Glomerular endothelial cell (primary cell): ENCODE measurements around the gene PTMA. TPM values are rescaled to one million over a fixed set of nuclear protein-coding genes. Genes with fewer than 3 reads are reported as not detected.
"Not testable (repeated sequence)": the region's sequence is repeated elsewhere in the genome, so short reads cannot be mapped to it uniquely, and the experiment has no call there.

ENCODE experiments used
- DNase-seq: peaks from one replicate; pipeline ENCODE4 v3.0.0-alpha.2; 2011; ENCODE audit warnings: low read depth, low spot score; ENCODE audit errors: extremely low read depth
- total RNA-seq: library from RNA; depleted of rRNA; stranded (reverse); fragments of >200 nt; gene quantifications from 2 replicates; pipeline ENCODE4 v1.2.3, GENCODE V29; 2015

Gene PTMA
- total RNA-seq, 1 donor from 2014 or later: 859 TPM

DNA sequence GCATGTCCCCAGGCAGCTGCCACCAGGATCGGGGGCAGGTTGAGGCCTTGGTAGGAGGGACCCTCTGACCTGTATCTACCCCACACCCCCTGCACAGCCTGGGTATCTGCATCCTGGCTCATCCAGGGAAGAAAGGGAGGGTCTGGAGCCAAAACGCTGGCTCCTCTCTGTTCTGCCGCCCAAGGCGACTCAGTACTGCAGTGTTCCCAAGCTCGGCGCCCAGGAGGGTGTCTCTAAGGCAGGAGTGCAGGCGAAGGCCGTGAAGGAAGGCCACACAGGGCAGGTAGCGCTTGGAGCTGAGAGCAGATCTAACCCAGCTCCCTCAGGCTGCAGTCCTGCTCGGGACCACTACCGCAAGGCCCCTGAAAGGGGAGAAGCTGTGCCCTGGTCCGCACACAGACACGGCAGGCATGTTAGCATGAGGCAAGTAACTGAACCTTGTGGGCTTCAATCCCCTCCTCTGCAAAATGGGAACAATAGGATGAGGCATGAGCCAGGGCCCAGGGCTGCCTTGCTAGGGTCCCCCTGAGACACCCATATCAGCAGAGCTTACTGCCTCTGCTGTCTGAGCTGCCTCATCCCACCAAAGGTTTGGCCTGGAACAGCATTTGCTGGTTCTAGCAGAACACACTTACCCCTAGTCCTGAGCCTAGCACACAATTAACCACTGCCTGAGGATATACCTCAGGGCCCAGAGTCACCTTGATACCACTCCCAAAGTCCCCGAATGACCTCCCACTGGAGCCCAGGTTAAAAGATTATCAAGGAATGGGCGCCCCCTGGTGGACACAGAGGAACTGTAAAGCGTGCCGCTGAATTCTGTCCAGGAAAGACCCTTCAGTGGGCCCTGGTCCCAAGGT lies 6.5 kb downstream of the PTMA start:
- DNase-seq: no peak

DNA sequence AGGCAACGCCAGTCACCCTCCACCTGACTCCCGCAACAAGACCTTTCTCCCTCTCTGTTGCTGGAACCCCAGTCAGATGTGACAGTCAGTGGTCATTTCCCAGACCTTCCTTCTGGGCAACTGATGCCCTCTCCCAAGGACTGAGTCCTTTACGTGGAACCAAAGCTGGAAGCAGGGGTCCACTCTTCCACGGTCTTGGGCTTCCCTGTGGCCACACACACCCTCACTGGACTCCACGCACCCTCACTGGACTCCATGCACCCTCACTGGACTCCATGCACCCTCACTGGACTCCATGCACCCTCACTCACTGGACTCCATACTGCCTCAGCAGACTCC lies 7.1 kb downstream of the PTMA start:
- no peak for DNase-seq

DNA sequence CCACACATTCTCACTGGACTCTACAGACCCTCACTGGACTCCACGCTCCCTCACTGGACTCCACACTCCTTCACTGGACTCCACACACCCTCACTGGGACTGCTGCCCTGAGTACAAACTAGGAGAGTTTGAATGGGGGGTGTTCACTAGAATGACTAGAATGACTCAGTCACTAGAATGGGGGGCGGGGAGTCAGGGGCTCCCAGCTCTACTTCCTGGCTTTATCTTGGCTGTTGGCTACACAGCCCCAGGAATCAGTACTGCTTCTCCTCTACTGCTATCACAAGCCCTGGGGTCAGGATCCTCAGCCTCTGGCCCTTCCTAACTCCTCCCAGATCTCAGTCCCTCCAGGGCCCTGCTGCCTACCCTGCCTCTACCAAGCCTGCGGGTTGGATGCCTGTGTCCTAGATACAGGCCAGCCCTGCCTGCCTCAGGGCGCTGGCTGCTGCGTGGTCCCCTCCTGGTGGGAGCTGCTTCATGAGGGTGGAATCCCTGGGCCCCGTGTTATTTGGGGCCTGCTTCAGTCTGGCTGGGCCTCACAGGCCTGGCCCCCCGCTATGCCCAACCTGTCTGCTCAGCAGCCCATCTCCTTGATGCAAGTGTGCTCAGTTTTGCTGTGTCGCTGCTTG lies 7.8 kb downstream of the PTMA start:
- DNase-seq: no peak

DNA sequence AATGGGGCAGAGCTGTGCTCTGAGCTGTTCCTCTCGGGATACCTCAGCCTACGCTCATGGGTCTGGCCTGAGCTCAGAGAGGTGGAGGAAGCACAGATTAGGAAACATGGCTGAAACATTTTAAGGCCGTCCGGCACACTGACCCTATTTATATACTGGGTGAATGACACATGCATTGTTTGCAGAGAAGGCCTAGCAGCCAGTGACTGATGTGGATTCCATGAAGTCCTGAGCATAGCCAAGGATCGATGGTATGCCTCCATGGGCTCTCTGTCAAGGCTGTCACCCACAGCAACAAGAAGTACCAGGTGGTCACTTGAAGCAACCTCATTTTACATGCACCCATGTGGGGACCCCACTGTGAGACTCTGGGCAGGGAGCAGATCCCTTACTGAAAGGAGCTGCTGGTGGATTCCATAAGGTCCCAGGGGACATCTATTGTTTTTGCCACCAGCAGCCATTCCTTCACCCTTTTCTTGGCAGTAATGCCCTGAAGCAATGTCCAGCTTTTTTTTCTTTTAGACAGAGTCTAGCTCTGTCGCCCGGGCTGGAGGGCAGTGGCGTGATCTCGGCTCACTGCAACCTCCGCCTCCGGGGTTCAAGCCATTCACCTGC lies 8.4 kb downstream of the PTMA start:
- DNase-seq: no peak

DNA sequence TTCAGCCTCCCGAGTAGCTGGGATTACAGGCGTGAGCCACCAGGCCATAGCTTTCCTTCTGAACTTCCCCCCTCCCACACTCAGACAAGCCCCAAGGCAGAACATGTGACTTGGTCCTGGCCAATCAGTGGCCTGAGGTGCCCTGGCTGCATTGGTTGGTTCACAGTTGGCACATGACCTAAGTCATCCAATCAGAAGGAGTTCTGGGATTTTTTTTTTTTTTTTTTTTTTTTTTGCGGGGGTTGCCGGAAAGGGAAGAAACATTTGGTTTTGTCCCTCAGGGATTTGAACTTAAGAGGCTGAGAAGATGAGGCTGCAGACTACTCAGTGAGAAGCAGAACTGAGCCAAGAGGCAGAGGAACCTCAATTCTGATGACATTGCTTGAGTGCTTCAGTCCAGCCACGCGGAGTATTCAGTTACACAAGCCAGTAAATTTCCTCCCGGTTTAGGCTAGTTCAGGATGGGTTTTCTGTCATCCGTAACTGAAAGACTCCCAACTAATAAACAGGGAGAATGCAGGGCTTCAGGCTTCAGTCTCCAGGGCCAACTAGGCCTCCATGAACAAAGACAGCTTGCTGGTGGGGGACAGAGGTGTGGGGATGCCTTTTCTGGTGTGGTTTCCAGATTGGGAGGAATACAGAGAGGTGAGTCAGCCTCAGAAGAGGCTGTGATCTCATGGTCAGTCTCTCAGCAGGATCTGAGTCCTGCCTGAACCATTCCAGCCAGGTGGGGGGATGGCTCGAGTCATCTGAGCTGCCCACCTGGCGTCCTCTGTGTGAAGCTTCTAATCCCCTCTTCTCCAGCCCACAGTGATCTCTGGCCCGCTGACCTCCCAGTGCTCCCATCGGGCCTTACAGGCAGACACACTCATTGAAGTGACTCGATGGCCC lies 9.2 kb downstream of the PTMA start:
- no peak for DNase-seq

DNA sequence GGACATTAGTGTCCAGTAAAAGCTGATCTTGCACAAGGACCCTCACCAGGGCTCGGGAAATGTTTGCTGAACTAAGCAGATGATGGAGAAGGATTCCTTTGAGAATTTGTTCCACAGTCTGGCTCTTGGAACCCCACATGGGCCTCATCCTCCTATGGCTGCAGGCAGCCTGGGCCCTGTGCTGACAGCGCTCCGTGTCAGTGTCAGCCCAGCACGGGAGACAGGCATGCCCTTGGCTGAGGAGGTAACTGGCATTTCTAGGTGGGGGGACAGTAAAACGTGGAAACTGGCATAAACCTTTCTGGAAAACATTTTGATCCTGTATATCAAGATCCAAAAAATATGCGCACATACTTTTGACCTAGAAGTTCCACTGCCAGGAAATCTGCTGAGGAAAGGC lies 10.5 kb downstream of the PTMA start:
- no peak for DNase-seq

DNA sequence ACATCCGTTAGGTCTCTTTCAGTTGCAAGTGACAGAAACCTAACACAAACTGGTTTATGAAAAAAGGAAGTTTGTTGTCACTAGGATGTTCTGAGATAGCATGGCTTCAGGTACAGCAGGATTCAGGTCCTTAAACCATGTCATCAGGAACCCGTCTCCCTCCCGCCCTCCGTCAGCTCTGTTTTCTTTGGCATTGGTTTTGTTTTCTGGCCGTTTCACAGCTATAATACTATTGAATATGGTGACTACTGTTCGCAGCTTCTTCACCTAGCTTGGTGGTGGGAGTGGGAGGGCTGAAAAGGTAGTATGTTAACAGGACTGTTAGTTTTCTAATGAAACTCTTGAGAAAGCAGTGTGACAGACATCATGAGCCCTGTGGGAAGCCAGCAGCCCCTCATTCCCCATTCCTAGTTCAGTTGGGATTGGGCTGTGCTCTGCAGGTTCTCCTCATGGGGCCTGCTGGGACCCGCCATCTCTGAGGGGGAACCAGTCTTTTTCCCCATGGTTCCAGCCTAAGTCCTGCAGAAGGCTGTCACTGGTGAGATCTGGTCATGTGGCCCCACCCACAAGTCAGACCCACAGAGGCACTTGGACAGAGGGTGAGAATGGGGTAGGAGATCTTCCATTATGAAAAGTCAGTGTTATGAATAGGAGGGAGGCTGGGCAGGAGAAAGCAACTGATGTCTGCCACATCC lies 12.1 kb downstream of the PTMA start:
- DNase-seq: no peak

DNA sequence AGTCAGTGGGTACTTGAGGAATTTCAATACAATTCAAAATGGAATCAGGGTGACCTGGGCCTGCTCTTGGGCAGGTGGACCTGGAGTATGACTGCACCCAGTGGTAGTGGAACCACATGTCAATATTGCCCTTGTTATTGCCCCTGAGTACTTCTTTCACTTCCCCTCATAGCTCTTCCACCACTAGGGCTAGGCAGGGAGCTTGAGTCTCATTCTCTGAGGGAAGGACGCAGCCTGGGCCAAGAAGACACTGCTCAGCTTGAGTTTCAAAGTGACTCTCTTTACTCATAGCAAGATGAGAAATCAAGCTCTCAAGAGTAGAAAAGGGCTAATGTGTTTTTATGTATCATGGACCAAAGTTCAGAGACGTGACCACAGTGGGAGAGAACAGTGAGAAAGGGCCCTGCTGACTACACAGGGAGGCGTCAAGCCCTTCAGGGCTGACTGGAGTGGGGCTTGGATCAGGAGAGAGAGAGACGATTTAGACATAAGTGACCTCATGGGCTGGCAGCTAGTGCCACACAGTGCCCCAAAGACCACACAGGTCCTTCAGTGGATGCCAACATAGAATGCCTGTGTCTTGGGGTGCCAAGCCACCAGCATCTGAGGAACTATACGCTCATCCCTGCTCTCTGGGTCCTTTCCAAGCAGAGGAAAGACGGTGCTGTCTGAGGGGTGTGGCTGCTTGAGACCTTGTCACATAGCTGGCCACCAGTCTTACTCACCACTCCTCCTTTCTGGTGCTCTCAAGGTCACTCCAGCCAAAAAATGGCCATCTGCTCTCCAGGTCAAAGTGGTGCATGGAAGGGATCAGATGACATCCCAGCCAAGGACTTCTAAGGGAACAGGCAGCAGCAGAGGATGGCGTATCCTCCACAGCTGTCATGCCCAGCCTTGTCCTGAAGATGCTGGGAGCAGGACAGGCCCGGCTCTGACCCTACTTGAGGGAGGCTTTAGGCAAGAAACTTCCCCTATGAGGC lies 13.0 kb downstream of the PTMA start:
- DNase-seq: no peak

DNA sequence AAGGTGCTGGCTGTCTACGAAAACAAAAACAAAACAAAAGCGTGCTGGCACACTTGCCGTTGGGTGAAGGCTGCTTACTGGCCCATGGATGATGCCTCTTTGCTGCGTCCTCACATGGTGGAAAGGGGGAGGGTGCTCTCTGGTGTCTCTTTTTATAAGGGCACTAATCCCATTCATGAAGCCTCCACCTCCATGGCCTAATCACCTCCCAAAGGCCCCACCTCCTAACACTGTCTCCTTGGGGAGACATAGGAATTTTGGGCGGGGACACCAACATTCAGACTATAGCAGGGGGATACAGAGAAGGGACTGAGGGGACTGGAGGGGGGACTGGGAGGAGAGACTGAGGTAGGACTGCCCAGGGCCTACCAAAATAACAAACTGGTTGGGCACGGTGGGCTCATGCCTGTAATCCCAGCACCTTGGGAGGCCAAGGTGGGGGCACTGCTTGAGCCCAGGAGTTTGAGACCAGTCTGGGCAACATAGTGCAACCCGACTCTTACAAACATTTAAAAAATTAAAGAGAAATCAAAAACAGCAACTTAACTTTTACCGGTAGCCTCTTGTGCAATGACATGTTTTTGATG lies 14.5 kb downstream of the PTMA start:
- DNase-seq: no peak

DNA sequence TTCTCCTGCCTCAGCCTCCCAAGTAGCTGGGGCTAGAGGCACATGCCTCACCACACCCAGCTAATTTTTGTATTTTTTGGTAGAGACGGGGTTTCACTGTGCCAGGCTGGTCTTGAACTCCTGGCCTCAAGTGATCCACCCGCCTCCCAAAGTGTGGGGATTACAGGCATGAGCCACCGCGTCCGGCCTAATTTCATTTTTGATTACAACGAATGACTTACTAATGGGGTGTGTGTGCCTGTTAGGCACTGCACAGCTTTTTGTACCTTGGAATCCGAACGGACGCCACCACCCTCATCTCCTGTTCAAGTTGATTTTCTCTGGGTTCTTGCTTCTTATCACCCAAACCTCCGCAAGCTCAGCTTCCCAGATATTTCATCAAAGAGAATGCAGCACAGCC lies 17.2 kb downstream of the PTMA start:
- DNase-seq: no peak

DNA sequence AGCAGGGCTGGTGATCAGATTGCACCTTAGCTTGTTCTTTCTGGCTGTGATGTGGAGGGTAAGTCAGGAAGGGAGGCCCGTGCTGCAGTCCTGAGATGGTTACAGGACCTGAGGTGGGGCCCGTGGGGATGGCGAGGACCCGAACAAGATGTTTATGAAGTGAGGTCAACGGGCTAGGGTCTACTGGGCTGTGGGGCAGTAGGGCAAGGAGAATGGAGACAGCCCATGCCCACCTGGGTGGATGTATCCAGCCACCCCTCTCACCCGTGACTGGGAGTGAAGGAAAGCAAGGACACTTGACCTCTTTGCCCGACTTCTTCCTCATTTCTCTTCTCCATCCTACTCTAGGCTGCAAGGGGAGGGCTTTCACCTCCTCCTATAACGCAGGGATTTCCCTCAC lies 18.0 kb downstream of the PTMA start:
- DNase-seq: no peak

DNA sequence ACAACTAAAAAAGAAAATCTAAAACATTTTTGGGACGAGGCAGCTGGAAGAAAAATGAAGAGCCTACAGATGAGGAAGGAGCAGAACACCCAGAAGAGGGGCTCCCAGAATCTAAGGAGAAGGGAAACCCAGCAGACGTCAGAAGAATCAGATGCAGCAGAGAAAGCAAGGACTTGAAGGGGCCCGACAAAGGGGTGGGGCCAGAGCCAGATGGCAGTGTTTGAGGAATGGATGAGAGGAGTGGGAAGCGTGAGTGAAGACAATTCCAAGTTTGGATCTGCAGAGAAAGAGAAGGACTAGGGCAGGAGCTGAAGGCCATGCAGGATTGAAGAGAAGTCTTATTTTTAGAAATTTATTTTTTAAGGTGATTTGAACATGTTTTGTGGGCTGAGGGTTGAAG lies 19.3 kb downstream of the PTMA start:
- no peak for DNase-seq

DNA sequence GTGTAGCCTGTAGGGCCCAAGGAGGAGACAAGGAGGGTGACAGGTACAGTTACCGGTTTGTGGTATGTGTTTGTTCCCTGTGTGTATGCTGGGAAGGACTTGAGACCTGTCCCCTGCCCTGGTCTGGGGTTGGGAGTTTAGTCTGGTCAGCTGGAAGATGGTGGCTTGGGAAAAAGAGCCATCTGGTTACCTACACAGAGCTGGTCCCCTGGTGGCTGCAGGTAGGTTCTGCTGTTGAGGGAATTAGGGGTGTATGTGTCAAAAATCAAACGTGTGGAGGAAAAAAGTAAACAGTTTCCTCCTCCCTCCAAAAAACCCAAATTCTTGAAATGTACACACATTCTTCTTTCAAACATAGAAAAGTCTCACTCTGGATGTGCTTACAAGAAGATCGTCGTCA lies 24.3 kb downstream of the PTMA start:
- no peak for DNase-seq

DNA sequence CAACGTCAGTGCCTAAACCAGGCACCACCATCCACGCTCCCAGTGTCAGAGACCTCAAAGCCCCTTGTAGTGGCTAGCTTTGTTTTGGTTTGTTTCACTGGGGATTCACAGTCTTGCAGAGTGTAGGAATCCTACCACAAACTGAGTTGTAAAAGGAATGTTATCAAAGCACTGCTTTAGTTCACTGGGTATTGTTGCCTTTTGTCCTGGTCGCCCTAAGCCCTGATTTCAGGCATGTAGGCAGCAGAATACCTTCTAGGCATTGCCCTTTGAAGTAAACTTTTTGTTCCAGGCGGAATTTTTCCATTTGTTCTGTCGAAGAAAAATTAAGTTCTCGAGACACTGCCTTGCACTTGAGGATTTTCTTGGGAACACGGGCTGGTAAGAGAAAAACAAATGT lies 29.4 kb downstream of the PTMA start:
- DNase-seq: no peak

DNA sequence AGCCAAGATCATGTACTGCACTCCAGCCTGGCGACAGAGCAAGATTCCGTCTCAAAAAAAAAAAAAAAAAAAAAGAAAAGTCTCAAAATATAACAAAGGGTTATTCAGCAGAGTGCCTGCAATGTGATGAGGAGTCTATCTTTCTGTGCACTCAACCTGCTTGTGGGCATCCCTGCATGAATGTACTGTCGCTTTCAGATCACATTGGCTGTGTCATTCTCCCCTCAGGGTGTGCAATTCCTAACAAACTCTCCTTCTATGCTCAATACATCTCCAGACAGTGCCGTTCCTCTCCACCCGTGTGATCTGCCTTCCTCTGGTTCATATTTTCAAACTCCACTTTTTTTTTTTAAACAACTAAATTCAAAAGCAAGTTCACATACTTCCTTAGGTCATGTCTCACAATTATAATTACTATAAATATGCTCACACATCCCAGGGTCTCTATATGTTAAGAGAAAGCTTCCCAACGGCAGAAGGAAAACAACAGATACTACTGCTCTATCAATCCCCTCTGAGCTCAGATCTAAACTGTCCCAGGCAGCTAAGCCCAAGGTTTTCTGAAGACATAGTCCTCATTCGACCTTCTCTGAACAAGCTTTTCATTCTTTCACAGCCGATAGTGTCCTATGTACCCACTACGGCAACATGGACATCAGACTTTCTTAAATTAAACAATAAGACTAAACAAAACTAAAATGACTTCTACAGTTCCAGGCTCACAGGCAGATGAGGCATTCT lies 35.2 kb downstream of the PTMA start:
- no peak for DNase-seq

DNA sequence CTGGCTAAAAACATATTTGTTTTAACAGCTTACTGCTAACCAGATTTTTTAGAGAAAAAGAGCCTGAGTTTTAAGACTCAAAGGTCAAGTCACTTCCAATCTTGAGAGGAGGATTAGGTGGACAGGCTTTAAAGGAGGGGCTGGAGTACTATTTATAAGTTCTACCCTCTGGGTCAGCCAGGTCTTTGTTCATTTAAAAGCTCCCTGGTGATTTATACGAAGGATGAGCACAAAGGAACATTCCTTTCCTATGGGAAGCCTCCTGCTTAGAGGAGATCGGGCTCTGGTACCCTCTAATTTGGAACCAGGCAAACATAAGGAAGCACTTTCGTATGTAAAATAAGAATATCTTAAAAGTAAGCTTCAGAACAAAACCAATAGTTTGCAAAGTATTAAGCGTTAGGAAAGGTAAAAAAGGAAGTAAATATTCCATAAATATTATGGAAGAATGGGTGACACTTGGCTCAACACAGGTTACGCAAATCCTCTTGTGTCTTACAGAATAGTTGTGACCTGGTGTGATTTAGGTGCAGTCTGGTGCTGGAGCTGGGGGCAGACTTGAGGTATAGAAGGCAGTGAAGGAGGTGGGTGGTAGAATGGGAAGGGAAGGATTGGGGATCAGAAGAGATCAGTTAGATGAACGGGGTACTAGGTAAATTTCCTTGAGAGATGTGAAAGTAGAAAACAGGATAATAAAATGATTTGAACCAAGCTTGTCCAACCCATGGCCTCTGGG lies 37.1 kb downstream of the PTMA start:
- DNase-seq: no peak

DNA sequence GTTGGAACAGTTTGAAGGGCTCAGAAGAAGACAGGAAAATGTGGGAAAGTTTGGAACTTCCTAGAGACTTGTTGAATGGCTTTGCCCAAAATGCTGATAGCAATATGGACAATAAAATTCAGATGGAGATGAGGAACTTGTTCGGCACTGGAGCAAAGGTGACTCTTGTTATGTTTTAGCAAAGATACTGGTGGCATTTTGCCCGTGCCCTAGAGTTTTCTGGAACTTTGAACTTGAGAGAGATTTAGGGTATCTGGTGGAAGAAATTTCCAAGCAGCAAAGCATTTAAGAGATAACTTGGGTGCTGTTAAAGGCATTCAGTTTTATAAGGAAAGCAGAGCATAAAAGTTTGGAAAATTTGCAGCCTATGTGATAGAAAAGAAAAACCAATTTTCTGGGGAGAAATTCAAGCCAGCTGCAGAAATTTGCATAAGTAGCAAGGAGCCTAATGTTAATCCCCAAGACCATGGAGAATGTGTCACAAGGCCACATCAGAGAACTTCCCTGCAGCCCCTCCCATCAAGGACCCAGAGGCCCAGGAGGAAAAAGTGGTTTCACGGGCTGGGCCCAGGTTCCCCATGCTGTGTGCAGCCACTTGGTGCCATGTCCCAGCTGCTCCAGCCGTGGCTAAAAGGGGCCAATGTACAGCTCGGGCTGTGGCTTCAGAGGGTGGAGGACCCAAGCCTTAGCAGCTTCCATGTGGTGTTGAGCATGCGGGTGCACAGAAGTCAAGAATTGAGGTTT lies 40.0 kb downstream of the PTMA start:
- not testable (repeated sequence) for DNase-seq
